Dermis blood vessel endothelial cell (primary cell): ENCODE data around the gene U2AF2. TPM values are rescaled to one million over a fixed set of nuclear protein-coding genes. Genes with fewer than 3 reads are reported as not detected.
A peak's percentile ranks its signal among the peaks of the same experiment; 100 is the strongest.

Source experiments
- DNase-seq: peaks from one replicate; pipeline ENCODE4 v3.0.0; 2010
- total RNA-seq: library from RNA; depleted of rRNA; stranded (reverse); fragments of >200 nt; gene quantifications from 2 replicates; pipeline ENCODE4 v1.2.3, GENCODE V29; 2014

U2AF2 gene
- total RNA-seq, 1 donor from 2014 or later = 84.1 TPM

- no peak for DNase-seq
Observed at GRCh38 chr19:55691561-55692481, 37.0 kb downstream of the U2AF2 start.

GRCh38 chr19:55692681-55693081, 37.8 kb downstream of the U2AF2 start:
- no peak for DNase-seq

GRCh38 chr19:55693336-55693974, 38.6 kb downstream of the U2AF2 start:
- no peak for DNase-seq

GRCh38 chr19:55694241-55694655, 39.4 kb downstream of the U2AF2 start:
- DNase-seq = no peak

GRCh38 chr19:55694656-55695491, 40.0 kb downstream of the U2AF2 start:
- DNase-seq = no peak

- no peak for DNase-seq
Observed at GRCh38 chr19:55695511-55696290, 40.9 kb downstream of the U2AF2 start.

GRCh38 chr19:55696301-55697068, 41.6 kb downstream of the U2AF2 start:
- no peak for DNase-seq

GRCh38 chr19:55697069-55697440, 42.2 kb downstream of the U2AF2 start:
- no peak for DNase-seq

GRCh38 chr19:55697698-55698097, 42.9 kb downstream of the U2AF2 start:
- DNase-seq = no peak

- DNase-seq = no peak
Observed at GRCh38 chr19:55698256-55698655, 43.4 kb downstream of the U2AF2 start.

GRCh38 chr19:55699221-55699620, 44.4 kb downstream of the U2AF2 start:
- DNase-seq = no peak

- DNase-seq = no peak
Observed at GRCh38 chr19:55700813-55701212, 46.0 kb downstream of the U2AF2 start.

- DNase-seq = no peak
Observed at GRCh38 chr19:55702131-55702627, 47.3 kb downstream of the U2AF2 start.

- peak; percentile 47 for DNase-seq
Observed at GRCh38 chr19:55703790-55704215, 49.0 kb downstream of the U2AF2 start.

- DNase-seq = peak; percentile 14
Observed at GRCh38 chr19:55704494-55705245, 49.8 kb downstream of the U2AF2 start.

GRCh38 chr19:55705972-55706371, 51.1 kb downstream of the U2AF2 start:
- no peak for DNase-seq

- no peak for DNase-seq
Observed at GRCh38 chr19:55711719-55712118, 56.9 kb downstream of the U2AF2 start.

- DNase-seq = no peak
Observed at GRCh38 chr19:55712804-55713631, 58.2 kb downstream of the U2AF2 start.

- DNase-seq = no peak
Observed at GRCh38 chr19:55716531-55716930, 61.7 kb downstream of the U2AF2 start.

- no peak for DNase-seq
Observed at GRCh38 chr19:55717251-55717650, 62.4 kb downstream of the U2AF2 start.
